GM19467 (cell line): Measurements from ENCODE around the gene TBC1D1.
"Not testable (repeated sequence)": the region's sequence is repeated elsewhere in the genome, so short reads cannot be mapped to it uniquely, and the experiment has no call there.

Experiments used
- ATAC-seq: cut with Tn5 transposase; IDR thresholded peaks from one replicate; pipeline ENCODE4 v1.9.1; 2021; ENCODE audit warnings: mild to moderate bottlenecking, moderate library complexity; ENCODE audit not compliant: unreplicated experiment

The TBC1D1 gene

DNA sequence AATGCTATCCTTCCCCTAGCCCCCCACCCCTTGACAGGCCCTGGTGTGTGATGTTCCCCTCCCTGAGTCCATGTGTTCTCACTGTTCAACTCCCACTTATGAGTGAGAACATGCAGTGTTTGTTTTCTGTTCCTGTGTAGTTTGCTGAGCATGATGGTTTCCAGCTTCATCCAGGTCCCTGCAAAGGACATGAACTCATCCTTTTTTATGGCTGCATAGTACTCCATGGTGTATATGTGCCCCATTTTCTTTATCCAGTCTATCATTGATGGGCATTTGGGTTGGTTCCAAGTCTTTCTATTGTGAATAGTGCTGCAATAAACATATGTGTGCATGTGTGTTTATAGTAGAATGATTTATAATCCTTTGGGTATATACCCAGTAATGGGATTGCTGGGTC, 32.2 kb downstream of the TBC1D1 start:
- not testable (repeated sequence) for ATAC-seq

DNA sequence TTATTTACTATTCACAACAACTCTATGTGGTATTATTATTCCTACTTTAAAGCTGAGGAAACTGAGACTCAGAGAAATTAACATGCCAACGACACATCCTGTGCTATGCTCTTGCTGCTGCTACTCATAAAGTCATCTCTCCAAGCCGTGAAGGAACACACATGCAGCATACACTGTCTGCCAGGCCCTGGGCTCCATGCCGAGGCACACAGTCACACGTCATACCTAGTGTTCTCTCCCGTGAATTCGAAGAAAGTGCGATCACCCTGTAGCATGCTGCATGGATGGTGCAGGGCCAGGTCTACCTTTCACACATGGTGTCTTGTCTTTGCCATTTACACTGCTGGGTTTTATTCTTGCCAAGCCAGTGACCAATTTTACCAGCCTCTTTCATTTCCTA, 34.1 kb downstream of the TBC1D1 start:
- no peak for ATAC-seq

DNA sequence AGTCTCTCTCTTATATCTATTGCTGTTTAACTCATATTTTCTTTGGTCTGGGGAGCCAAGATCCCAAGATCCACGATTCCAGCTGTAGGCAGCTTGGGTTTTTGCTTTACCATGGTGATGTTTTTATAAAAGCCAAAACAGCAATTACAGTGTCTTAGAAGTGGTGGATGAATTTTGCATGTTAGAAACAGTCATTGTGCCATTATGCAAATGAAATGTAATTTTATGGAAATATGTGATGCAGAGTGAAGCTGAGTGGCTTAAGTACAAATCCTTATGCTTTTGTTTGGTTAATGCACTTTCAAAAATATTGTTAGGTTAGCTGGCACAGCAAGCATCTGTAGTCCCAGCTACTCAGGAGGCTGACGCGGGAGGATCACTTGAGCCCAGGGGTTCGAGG, 36.5 kb downstream of the TBC1D1 start:
- ATAC-seq = no peak

DNA sequence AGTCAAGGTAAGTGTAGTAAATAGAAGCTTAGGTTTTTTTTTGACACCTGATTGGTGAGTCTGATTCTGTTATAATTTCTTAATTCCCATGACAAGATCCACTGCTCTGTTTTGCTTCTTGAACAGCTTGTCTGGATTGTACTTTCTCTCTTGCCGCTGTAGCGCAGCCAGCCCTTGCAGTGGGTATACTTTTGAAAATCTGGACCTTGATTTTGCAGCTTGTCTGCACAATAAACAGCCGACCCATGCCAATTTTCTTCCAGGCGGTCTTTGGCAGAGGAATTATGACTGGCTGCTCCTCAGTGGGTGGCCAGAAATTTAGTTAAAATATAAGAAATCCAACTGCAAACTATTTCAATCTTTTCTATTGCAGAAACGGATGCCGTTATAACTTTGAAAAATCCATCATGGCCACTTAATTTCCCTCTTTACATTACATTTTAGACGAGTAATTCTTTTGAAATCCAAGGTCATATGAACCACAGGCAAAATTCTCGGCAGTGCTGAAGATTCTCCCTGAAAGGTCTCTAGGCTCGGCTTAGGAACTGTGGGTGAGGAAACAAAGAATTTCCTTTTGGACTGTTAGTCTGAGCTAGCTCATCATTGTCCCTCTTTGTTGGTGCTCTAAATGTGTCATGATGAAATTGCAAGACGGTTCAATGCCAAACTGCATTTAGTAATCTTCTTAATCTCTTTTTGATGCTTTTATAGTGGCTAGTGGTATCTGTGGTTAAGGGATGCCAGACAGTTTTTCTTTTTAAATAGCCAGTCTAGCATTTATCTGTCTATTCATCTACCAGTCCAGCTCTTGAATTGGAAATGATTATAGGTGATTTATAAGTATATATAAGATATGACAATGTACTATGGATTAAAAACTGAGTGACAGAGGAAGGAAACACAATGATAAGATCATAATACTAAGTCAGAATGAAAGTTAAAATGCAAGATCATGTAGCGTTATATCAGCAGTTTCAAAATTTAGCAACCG, 37.8 kb downstream of the TBC1D1 start:
- ATAC-seq = no peak

DNA sequence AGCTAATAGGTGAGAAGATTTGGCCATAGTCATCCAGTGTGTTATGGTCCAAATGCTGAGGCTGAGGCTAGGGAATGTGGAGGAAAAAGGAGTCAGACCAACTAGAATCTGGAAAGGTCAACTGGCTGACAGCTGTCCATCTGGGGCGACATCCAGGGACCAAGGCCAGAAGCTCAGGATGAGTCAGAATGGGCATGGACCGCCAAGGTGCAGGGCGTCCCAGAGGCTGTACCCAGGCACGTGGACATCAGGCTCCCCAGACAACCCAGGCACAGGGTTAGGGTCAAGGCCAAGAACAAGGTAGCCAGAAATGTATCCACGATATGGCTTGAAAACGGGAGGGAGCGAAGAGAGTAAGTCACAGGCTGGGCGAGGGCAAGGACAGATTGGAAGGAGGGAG, 43.2 kb downstream of the TBC1D1 start:
- ATAC-seq = no peak

DNA sequence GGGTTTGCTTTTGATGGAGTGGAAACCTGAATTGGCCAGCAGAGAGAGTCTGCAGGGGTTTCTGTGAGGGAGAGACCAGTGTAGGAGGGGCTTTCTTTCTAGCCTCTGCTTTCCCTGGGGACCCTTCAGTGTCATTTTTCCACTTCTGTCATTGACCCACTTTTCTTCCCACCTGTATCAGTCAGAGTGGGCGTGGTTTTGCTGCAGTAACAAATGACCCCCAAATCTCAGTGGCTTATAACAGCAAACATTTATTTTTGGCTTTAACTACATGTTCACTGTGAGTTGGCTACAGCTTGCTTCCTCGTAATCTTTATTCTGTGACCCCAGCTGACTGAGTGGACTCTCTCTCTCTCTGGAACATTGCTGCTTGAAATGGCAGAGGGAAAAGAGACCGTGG, 43.7 kb downstream of the TBC1D1 start:
- no peak for ATAC-seq

DNA sequence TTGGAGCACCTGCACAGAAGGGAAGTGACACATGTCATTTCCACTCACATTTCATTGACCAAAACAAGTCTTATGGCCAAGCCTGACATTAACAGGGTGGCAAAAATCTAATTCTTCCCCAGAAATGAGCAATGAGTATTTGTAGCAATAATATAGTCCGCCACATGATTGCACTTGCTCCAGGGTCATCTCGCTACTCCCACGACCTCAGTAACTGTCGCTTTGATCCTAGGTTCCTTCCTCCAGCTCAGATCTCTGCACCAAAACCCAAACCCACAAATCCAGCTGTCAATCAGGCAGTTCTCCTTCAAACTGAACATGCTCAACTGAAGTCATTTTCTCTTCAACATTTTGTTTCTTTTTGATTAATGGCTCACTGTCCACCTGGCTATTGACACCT, 44.1 kb downstream of the TBC1D1 start:
- ATAC-seq = no peak

DNA sequence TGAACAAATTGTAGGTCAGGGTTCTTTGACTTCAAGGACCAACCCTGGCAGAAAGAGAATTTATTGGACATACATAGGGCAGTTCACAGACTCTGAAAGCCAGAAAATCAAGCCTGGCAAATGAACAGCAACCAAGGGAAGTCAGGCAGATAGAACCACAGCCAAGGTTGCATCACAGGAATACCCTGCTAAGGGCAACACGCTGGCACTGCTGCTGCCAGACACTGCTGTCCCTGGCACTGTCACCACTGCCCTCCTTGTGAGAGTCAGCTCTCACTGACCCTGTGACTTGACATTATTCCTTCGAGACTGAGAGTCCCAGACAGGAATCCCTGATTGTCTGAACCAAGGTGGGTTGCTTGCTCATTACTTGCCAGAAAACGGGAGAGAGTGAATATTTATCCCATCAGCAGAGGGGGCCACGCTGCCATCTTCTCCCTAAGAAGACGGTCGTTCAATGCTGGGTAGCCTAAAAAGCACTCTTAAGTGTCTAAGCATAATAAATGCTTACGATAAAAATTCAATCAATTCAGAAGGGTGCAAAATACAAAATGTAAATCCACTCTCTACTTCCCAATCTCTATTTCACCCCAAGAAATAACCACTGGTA, 46.1 kb downstream of the TBC1D1 start:
- no peak for ATAC-seq

DNA sequence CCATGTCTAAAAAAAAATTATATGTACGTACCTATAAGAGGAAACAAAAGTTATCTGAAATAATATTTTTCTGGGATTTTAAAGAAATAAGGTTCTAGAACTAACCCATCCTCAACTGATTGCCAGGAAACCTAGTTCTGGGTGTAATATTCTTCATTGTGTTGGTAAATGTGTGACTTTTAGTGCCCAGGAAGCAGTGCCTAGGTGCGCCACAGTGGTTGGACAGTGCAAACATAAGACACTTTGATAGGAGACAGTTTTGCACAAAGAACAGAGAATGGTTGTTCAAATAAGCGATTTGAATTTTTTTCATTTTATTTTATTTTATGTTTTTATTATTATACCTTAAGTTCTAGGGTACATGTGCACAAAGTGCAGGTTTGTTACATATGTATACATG, 47.3 kb downstream of the TBC1D1 start:
- ATAC-seq = no peak

DNA sequence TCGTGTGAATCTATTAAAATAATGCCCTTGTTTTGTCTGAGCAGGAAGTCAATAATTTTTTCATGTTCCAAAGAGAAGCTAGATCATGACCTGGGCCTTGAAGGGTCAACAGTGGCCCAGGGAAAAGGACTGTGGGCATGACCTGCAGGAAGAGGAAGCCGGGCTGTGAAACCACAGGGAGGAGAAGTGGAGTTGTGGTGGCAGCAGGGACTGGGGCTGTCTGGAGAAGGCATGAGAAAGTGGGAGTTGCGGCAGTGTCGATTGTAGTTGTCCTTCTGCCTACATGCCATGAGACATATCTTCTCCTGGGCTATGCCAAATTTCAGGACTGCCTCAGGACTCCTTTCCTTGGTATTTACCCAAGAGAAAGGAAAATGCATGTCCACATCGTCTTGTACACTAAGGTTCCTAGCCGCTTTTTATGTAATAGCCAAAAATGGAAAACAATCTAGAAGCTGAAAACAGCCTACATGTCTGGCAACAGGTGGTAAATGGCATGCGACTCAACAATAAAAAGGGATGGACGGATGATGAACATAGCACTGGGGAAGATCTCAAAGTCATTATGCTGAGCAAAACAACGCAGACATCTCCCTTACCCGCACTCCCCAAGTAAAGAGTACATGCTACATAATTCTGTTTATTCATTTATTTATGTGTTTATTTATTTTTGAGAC, 55.8 kb downstream of the TBC1D1 start:
- ATAC-seq = no peak

DNA sequence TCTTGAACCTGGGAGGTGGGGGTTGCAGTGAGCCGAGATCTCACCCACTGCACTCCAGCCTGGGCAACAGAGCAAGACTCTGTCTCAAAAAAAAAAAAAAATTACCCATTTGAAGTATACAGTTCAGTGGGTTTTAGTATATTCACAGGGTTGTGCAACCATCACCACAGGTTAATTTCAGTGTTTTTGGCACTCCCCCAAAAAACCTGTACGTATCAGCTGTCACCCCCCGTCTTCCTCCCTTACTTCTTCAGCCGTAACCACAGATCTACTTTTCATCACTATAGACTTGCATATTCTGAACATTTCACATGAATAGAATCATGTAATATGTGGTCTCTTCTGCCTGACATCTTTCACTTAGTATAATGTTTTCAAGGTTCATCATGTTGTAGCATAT, 57.7 kb downstream of the TBC1D1 start:
- no peak for ATAC-seq

DNA sequence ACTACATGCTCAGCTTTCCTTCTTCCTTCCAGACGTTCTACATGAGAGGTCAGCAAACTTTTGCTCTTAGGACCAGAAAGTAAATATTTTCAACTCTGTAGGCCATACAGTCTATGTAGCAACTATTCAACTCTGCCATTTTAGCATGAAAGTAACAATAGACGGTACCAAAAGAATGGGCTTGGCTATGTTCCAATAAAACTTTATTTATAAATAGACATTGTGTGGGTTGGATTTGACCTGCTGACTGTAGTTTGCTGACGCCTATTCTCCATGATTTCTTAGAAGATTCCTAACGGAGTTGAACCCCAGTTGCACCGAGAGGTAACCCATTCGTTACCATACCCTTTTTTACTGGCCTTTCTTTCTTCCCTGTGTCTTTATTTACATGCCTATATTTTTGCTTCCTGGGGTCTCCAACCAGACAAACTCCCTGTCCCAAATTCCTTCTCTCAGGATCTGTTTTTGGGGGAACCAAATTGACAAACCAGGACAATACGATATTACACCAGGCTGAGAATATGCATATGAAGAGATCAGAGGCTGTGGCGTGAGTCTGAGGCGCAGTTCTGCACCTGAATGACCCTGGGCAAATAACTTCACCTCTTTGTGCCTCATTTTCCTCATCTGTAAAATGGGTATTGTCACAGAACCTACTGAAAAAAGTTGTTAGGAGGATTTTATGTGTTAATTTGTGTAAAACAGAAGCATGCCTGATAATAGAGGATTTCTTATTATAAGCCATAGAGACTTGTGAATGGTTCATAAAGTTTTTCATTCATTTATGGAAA, 58.9 kb downstream of the TBC1D1 start:
- ATAC-seq = no peak

DNA sequence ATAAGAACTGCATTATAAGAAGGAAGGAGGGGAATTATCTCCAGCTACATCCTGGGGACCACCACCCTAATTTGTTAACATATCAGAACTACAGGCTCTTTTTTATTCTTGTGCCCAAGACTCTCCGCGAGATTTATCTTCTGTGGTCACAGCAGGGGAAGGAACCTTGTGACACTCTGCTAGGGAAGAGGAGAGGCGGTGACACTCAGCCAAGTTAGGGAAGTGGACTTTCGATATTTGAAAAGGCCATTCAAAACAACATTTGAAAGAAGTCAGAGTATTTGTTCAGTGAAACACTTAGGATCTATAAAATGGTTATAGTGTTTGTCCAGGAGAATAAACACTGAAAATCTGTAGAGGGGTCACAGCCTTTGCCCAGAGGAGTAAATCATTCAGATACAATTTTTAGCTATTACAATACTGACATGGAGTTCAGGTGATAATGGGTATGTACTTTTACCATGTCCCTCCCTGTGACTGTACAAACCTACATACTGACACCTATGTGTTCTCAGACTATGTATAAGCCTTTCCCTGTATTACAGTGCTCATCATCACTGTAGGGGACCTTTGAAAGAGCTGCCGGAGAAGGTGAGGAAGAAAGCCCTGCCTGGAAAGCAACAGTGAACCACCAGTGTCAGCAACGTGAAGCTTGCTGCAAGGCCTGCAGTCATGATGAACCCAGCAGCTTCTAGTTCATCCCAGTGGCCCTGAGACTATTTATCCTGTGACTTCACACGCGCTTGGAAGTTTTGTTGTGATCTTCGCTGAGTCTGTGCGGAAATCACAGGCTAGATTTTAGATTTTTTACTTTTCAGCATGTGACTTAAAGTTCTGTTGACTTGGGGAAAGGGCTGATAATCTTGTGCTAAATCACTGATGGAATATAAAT, 60.8 kb downstream of the TBC1D1 start:
- no peak for ATAC-seq

DNA sequence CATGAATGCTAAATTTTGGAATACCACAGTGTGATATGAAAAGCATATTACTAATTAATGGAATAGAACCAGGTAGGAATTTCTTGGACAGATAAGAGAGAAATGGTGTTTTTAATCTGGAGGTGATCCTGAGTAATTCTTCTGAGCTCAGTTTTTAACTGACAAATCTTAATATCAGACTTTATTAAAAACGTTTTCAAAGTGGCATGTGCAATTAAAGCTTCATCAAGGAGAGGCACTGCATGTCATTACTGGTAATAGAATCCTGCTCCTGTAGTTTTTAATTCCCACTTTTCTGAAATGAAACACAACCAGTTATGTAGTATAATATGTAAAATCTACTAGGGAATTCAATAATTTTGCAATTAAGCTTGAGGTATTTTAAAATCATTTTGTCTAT, 62.3 kb downstream of the TBC1D1 start:
- no peak for ATAC-seq

DNA sequence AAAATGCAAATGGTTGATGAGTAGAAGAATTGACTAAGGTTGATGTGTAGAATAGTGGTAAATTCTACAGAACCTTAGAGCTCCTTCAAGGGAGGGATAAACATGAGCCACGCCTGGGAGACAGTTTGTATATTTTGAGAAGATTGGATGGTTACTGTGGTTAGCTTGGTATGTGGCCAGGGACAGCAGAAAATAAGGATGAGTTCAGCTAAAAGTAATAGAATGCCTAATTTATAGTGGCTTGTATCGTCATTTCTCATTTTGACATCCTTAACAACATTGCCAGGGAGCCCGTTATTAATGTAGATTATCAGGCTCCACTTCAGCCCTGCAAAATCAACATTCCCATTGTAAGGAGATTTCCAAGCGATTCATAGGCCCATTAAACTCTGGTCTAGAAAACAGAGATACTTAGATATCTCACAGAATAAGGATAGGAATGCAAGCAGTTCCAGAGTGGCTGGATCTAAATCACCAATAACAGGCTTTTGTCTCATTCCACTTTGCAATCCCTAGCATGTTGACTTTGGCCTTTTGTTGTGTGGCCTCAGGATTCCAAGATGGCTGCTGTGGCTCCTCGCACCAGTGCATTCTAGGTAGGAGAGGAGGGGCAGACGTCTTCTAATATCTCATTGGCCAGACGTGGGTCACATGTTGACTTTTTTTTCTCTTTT, 62.9 kb downstream of the TBC1D1 start:
- no peak for ATAC-seq

DNA sequence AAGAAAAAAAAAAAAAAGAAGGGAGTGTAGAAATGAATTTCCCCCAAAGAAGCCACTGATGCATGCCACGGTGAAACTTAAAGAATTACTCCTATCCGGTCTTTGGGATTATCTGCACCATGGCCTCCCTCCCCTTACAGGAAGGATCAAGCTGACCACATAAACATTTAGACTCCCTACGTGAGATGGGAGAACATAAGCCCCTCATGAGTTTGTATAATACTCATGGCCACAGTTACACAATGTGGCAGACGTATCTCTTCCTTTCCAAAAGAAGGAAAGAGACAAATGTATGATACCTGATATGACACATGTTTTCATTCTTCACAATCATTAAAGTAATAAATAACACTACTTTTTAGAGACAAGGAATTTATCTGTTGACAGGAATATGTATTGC, 66.1 kb downstream of the TBC1D1 start:
- no peak for ATAC-seq

DNA sequence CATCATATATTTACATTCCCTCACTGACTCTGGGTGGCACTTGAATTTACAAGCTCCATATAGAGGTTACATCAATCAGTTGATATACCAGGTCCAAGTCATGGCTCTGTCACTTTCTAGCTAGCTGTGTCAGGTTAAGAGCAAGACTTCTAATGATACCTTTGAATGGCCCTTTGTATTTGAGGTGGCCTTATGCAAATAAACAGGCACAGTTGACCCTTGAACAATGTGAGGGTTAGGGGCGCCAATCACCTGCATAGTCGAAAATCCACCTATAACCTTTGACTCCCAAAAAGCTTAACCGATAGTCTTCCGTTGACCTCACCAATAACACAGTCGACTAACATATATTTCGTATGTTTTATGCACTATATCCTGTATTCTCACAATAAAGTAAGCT, 68.0 kb downstream of the TBC1D1 start:
- no peak for ATAC-seq

DNA sequence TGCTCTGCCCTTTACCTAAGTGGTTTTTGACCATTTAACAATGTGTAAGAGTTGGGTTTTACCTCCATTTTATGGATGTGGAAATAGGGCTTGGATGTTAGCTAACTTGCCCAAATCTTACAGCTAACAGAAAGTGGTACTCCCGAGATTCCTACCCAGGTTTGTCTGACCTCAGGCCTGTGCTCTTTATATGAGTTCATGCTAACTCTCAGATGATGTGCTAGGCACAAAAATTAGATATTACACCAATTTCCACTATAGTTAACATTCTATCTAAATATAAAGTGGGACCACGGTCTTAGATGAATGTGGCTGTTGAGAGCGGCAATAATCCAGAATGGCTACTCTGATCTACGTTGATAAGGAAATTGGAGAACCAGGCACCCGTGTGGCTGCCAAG, 69.2 kb downstream of the TBC1D1 start, which contains the start of gene PTTG2:
Gene PTTG2 (plus strand): TSS at position 301 of the 400 bp plus-strand sequence. CDS start 37 bp downstream, at position 338.
- ATAC-seq = no peak

DNA sequence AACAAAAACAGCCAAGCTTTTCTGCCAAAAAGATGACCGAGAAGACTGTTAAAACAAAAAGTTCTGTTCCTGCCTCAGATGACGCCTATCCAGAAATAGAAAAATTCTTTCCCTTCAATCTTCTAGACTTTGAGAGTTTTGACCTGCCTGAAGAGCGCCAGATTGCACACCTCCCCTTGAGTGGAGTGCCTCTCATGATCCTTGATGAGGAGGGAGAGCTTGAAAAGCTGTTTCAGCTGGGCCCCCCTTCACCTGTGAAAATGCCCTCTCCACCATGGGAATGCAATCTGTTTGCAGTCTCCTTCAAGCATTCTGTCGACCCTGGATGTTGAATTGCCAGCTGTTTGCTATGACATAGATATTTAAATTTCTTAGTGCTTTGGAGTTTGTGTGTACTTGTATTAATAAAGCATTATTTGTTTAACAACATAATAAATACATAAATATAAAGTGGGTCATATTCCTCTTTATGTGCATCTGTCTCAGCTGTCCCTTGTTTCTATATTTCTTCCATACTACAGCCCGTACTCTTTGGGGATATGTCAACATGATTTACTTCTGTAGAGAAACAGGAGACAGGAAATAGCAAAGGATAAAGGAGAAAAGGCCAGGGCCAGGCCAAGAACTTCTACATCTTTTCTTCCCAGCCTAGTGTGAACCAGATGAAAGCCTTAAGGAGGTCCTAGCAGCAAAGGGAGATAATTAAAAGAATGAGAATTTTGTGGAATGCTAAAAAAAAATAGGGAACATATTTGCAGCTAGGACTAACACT, 70.0 kb downstream of the TBC1D1 start:
- no peak for ATAC-seq
